ENCODE results near the gene KRTAP6-2. TPM values are rescaled to one million over a fixed set of nuclear protein-coding genes. Genes with fewer than 3 reads are reported as not detected.

Gene KRTAP6-2
- total RNA-seq, 1 experiment from 2014 or later, result not detected

GRCh38 chr21:30638686-30639085 lies 40.0 kb upstream of the KRTAP6-2 start:
- TF ChIP-seq, protein P1, sequence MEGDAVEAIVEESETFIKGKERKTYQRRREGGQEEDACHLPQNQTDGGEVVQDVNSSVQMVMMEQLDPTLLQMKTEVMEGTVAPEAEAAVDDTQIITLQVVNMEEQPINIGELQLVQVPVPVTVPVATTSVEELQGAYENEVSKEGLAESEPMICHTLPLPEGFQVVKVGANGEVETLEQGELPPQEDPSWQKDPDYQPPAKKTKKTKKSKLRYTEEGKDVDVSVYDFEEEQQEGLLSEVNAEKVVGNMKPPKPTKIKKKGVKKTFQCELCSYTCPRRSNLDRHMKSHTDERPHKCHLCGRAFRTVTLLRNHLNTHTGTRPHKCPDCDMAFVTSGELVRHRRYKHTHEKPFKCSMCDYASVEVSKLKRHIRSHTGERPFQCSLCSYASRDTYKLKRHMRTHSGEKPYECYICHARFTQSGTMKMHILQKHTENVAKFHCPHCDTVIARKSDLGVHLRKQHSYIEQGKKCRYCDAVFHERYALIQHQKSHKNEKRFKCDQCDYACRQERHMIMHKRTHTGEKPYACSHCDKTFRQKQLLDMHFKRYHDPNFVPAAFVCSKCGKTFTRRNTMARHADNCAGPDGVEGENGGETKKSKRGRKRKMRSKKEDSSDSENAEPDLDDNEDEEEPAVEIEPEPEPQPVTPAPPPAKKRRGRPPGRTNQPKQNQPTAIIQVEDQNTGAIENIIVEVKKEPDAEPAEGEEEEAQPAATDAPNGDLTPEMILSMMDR (IDR thresholded peaks at IDR 0.05; ENCODE audit: insufficient read depth in 1 of 2, low read depth in 1 of 2, low read length in 1 of 2, severe bottlenecking in 1 of 2, unreplicated experiment in 1 of 2), result no peak
- no peak for DNase-seq
- intact Hi-C loops (cut with micrococcal nuclease; ENCODE audit: unreplicated experiment), result no loop called here
- H3K4me3 Mint-ChIP-seq (ENCODE audit: unreplicated experiment), result no peak overlapping the region
- Histone ChIP-seq H3K4me1 (no peaks in the 10 kb centered on the region), H3K36me3 (ENCODE audit: control insufficient read depth, insufficient read depth, low read length) (no peaks in the 10 kb centered on the region), H3K4me3 (ENCODE audit: low read depth, low read length) (no peak overlapping the region), H3K9me3 (no peaks in the 10 kb centered on the region), H3K27me3 (replicated peaks; ENCODE audit: control insufficient read depth, insufficient read depth, low read length) (no peaks in the 10 kb centered on the region)
- H3K27me3 Mint-ChIP-seq (ENCODE audit: insufficient read depth, unreplicated experiment), result no peaks in the 10 kb centered on the region
- H3K27ac Mint-ChIP-seq (ENCODE audit: unreplicated experiment), result no peak overlapping the region
- no peaks in the 10 kb centered on the region for H3K36me3 Mint-ChIP-seq (ENCODE audit: insufficient read depth, unreplicated experiment)
- POLR2A ChIA-PET, result no interaction called here
- no peaks in the 10 kb centered on the region for H3K4me1 Mint-ChIP-seq (ENCODE audit: low read depth, unreplicated experiment)
- H3K9me3 Mint-ChIP-seq (ENCODE audit: unreplicated experiment), result no peaks in the 10 kb centered on the region
- no TSS peak for BruUV-seq (replicated peaks)
- CTCF ChIA-PET, result no interaction called here

GRCh38 chr21:30634906-30635305 lies 36.2 kb upstream of the KRTAP6-2 start, which contains the start of gene KRTAP20-2:
KRTAP20-2 (plus strand) TSS chr21:30635206; CDS start chr21:30635264, 58 bp downstream.
- no peaks in the 10 kb centered on the region for H3K36me3 ChIP-seq (ENCODE audit: control insufficient read depth, insufficient read depth, low read length)
- ChIA-PET CTCF (no interaction called here), POLR2A (no interaction called here)
- peaks cover 3% of the 10 kb centered on the region for H3K27me3 Mint-ChIP-seq (ENCODE audit: insufficient read depth, unreplicated experiment)
- no peaks in the 10 kb centered on the region for H3K4me1 ChIP-seq
- no peaks in the 10 kb centered on the region for H3K36me3 Mint-ChIP-seq (ENCODE audit: insufficient read depth, unreplicated experiment)
- intact Hi-C loops (cut with micrococcal nuclease; ENCODE audit: unreplicated experiment), result no loop called here
- H3K9me3 Mint-ChIP-seq (ENCODE audit: unreplicated experiment), result no peaks in the 10 kb centered on the region
- no TSS peak for BruUV-seq (replicated peaks)
- TF ChIP-seq, protein P1 (IDR thresholded peaks at IDR 0.05; ENCODE audit: insufficient read depth in 1 of 2, low read depth in 1 of 2, low read length in 1 of 2, severe bottlenecking in 1 of 2, unreplicated experiment in 1 of 2), result no peak
- H3K27me3 ChIP-seq (replicated peaks; ENCODE audit: control insufficient read depth, insufficient read depth, low read length), result no peaks in the 10 kb centered on the region
- H3K27ac Mint-ChIP-seq (ENCODE audit: unreplicated experiment), result no peak within 1 kb of the TSS
- no peak for DNase-seq
- H3K4me3 Mint-ChIP-seq (ENCODE audit: unreplicated experiment), result no peak within 1 kb of the TSS
- H3K4me1 Mint-ChIP-seq (ENCODE audit: low read depth, unreplicated experiment), result no peaks in the 10 kb centered on the region
- H3K9me3 ChIP-seq, result no peaks in the 10 kb centered on the region
- H3K4me3 ChIP-seq (ENCODE audit: low read depth, low read length), result no peak within 1 kb of the TSS

DNA sequence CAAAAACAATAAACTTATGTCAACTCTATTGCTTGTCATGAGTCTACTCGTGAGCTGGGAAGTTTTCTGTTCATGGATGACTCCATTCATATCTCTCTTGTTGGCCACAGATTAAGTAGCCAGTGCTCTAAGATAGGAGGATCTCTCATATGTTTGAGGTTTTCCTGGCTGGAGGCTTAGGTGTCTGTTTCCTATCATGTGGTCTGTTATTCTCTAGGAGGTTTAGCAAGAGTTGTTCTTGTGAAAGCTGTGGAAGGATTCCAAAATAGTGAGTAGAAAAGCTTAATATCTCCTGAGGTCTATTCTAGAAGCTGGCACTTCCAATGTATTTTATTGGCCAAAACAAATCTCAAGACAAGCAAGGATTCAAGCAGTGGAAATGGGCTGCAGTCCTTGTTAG lies 30.5 kb upstream of the KRTAP6-2 start:
- intact Hi-C loops (cut with micrococcal nuclease; ENCODE audit: unreplicated experiment), result no loop called here
- H3K36me3 ChIP-seq (ENCODE audit: control insufficient read depth, insufficient read depth, low read length), result no peaks in the 10 kb centered on the region
- no TSS peak for BruUV-seq (replicated peaks)
- no peaks in the 10 kb centered on the region for H3K27me3 ChIP-seq (replicated peaks; ENCODE audit: control insufficient read depth, insufficient read depth, low read length)
- Mint-ChIP-seq H3K4me1 (ENCODE audit: low read depth, unreplicated experiment) (no peaks in the 10 kb centered on the region), H3K27me3 (ENCODE audit: insufficient read depth, unreplicated experiment) (peaks cover 3% of the 10 kb centered on the region), H3K9me3 (ENCODE audit: unreplicated experiment) (no peaks in the 10 kb centered on the region), H3K4me3 (ENCODE audit: unreplicated experiment) (no peak overlapping the region), H3K27ac (ENCODE audit: unreplicated experiment) (no peak overlapping the region), H3K36me3 (ENCODE audit: insufficient read depth, unreplicated experiment) (no peaks in the 10 kb centered on the region)
- H3K4me3 ChIP-seq (ENCODE audit: low read depth, low read length), result no peak overlapping the region
- CTCF ChIA-PET, result no interaction called here
- DNase-seq, result no peak
- TF ChIP-seq, protein P1 (IDR thresholded peaks at IDR 0.05; ENCODE audit: insufficient read depth in 1 of 2, low read depth in 1 of 2, low read length in 1 of 2, severe bottlenecking in 1 of 2, unreplicated experiment in 1 of 2), result no peak
- no peaks in the 10 kb centered on the region for H3K4me1 ChIP-seq
- POLR2A ChIA-PET, result no interaction called here
- H3K9me3 ChIP-seq, result no peaks in the 10 kb centered on the region
